HuH-7 (cell line): ENCODE measurements around the gene GPC1.
A peak's percentile ranks its signal among the peaks of the same experiment; 100 is the strongest.

ENCODE experiments used
- DNase-seq: peaks from one replicate; pipeline ENCODE4 v3.0.0; 2011; ENCODE audit warnings: low spot score

GPC1 gene

DNA sequence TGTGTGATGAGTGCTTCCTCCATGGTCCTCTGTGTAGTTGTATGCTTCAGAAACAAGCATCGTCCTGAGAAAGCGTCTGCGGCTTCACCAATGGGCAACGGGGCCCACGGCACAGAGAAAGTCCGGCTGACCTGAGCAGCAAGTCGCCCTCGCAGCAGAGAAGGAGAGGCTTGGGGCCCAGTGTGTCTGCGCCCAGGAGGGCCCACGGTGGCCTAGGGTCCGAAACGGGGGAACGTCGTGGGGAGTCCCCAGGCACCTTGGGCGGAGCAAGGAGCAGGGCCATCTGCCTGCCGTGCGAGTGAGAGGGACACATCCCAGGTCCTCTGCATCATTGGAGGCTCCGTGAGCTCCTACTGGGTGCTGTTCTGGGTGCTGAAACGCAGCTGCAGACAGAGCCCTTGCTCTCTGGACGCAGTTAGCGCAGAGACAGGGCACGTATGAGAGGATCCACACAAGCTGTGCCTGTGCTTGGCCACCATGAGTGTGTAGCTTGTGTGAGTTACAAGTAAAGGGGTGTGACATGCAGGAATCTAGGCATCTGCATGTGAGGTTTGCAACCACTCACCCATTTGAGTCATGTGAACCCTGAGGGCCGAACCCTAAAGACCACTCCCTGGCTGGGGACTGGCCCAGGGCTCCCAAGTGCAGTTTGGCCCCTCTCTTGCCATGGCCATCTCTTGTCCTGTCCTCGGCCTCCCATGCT lies 10.6 kb downstream of the GPC1 start:
- no peak for DNase-seq

DNA sequence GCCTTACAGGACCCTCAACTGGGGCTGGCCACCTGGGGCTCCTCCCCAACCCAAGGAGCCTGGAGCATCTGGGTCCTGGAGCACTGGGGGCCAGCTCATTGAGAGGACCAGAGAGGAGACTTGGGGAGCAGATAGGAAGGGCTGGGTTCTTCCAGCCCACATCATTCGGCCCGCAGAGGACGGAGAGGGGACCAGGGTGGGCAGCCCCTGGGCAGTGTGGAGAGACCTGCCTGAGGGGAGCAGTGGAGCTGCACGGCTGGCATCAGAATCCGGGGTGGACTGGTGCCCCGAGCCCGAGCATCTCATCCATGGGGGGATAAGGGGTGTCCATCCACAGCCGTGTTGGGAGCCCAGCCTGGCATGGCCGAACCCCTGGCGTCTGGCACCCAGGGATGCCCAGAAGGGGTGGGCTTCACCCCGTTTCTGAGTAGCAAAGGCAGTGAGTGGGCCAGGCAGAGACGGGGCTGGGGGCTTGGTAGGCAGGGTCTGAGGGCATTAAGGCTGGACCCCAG lies 11.3 kb downstream of the GPC1 start:
- DNase-seq = no peak

DNA sequence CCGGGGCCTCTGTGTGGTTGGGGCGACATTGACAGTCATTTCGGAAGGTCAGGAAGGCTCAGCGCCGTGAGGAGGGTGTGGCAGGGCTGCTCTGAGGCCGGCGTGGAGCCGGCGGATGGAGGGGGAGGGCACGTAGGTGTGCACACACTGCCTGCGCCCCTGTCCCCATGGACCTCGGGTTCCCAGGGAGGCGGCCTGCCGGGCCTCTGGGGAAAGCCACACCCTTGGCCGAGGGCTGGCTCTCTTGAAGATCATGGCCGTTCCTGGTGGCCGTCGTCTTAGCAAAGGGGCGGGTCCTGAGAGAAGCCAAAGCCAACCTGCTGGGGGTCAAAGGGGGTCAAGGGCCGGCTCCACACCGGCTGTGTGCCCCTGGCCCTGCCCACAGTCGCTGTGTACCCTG lies 11.9 kb downstream of the GPC1 start:
- no peak for DNase-seq

DNA sequence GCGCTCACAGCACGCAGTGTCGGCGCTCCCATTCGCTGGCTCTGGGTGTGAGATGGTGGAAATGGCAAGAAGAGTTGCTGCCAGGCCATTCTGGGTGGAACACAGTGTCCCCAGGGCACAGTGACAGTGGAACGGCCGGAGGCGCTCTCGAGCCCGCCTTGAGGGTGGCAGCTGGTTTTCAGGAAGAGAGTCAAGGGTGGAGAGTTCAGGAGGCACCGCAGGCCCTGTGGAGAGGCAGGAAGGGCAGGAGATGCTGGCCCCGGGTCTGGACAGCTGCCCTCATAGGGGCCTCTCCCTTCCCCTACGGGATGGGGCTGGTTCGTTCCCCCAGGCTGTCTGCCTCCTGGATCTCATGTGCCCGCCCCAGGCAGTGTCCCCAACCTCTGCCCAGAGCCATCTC lies 12.5 kb downstream of the GPC1 start:
- no peak for DNase-seq

DNA sequence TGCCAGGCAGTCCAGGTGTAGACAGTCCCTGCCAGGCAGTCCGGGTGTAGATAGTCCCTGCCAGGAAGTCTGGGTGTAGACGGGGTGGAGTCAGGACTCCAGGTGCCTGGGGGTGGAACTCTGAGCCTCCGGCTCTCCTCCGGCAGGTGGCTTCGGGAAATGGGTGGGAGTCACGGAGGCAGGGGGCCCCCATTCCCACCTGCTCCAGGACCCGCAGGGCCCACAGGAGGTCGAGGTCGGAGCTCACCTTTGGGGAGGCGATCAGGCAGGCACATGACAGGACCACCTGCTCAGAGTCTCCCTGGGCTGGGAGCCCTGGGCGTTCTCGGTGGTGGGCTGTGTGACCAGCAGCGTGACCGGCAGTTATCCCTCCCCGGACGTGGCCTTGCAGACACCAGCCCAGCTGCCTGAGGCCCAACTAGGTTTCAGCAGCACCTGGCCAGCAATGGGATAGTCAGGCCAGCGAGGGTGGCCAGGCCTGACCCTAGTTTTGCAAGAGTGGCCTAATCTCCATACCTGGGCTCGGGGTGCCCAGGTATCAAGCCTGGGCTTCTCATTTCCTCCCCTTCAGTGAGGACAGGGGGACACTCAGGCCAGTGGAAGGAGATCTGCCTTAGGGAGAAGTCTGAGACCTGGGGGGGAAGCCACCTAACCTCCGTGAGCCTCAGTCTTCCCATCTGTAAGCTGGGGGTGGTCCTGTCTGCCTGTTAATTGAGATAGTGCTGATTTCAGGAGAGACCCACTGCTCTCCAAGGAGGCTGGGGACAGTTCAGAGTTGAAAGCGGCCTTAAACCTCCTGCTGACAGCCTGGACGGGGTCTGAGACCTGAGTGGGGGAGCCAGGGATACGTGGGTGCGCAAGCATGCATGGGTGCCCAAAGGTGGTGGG lies 13.2 kb downstream of the GPC1 start:
- DNase-seq = no peak

DNA sequence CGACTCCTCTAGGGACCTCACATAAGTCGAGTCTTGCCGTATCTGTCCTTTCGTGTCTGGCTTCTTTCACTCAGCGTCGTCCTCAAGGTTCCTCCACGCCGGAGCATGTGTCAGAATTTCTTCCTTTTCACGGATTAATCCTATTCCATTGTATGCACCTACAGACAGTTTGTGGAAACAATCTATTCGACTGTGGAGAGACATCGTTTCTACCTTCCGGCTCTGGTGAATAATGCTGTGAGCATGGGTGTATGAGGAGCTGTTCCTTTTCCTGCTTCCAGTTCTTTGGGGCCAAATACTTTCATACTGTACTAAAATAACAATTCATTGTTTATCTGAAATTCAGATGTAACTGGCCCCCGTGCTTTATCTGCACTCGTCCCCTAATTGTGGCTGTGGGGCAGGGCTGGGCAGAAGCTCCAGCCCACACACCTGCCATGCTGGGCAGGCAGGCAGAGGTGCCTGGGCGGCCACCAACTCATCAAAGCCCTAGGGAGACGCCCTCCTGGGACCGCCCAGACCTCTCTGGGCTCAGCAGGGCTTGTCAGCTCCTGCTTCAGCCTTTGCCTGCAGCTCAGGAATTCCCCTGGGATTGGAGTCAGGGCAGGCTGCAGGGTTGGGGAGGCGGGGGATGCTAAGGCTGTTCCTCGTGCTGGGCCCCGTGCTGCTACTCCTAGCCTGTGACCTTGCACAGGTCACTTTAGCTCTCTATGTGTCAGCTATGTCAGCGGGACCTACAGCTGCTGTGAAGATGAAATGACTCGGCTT lies 14.5 kb downstream of the GPC1 start:
- peak; percentile 46 for DNase-seq

DNA sequence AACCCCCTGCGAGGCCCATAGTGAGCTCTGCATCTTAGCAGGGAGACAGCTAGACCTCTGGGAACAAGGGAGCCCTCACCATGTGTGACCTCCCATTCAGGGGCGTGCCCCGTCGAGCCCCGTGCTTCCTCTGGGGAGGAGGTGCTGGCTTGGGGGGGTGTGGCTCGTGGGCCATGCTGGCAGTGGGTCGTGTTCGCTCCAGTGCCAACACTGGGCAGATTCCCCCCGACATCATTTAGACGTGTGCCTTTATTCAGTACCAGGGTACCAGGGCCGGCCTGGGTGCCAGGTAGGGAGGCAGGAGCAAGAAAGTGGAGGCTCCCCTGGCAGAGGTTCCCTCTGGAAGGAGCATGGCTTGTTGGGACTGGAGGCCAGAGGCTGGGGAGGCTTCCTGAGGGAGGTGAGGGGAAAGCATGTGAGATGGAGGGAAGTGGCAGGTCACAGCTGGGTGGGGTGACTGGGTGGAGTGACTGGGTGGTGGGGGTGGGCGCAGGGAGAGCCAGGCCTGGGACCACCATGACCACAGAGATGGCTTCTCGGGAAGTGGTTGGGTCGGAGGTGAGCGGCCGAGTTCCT lies 15.2 kb downstream of the GPC1 start:
- DNase-seq = no peak

DNA sequence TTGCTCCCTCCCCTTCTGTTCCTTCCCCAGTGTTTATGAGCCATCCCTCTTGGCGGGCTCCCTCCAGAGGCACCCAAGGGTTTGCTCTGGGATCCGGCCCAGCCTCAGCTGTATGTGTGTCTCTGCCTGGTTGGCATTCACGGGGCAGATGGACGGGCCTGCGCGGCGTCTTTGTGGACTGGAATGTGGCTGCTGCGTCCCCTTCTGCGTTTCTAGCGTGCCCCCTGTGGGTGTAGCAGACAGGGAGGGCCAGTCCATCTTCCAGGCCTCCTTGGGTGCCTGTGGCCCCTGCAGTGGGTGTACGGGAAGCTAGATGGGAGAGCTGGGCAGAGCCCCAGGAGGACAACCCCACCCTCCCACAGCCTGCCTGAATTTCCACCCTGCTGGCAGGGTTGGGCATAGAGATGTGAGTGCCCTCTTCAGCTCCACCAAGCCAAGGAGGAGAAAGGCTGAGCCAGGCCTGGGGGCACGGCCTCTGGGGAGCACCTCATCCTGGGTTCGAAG lies 15.7 kb downstream of the GPC1 start:
- no peak for DNase-seq

DNA sequence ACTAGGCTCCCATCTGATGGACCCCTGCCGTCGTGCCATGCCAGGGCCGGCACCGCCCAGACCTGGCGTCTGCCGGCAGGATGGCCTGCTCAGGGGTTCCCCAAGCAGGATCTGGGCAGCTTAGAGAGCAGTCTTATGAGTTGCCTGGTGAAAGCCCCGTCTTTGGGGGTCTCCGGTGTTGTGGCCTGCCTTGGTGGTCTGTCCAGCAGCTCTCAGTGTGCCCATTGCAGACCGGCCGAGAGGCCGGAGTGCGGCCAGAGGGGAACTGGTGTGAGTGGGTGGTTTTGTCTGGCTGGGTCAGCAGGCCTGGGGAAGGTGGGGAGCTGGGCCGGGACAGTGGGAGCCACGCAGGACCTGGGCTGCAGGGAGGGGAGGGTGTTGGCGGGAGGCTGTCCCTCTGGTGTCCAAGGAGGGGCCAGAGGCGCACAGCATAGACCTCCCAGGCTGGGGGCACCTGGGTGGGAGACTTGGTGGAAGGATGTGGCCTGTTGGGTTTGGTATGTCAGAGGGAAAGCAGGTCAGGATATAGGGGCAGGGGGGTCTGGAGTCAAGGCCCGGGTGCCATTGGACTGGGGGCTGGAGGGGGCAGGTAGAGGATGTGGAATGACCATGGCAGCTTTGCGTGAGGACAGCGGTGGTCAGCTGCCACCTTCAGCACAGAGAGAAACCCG lies 16.5 kb downstream of the GPC1 start:
- no peak for DNase-seq

DNA sequence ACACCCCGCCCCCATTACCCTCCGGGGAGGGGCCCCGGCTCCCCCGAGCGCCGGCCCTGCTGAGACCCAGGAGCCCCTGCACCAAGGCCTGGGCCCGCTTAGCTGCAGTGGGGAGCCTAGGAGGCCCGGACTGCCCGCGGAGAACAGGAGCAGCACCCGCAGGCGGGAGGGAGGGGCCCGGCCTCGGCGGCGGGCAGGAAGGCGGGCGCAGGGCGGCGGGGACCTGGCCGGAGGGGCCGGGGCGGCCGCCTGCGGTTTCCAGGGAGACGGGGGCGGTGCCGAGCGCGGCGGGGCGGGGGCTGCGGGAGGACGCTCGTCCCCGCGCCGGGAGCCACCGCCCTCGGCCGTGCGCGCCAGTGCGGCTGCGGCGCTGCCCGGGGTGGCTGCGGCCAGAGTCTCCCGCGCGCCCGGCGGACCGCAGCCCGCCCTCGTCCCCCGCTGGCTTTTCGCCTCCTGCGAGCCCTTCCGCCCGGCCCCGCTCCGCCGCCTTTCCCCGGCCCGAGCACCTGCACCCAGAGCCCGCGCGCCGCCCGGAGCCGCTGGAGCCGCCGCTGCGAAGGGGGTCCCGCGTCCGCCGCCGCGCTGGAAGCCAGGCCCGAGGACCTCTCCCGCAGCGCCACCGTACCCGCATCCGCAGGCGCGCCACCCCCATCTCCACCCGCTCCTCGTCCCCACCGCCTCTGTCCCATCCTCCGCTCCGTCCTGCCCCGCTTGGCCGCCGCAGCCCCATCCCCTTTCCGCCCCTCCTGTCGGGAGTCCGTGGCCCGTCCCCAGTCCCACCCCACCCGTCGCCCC lies 17.2 kb downstream of the GPC1 start:
- DNase-seq = peak; percentile 89

DNA sequence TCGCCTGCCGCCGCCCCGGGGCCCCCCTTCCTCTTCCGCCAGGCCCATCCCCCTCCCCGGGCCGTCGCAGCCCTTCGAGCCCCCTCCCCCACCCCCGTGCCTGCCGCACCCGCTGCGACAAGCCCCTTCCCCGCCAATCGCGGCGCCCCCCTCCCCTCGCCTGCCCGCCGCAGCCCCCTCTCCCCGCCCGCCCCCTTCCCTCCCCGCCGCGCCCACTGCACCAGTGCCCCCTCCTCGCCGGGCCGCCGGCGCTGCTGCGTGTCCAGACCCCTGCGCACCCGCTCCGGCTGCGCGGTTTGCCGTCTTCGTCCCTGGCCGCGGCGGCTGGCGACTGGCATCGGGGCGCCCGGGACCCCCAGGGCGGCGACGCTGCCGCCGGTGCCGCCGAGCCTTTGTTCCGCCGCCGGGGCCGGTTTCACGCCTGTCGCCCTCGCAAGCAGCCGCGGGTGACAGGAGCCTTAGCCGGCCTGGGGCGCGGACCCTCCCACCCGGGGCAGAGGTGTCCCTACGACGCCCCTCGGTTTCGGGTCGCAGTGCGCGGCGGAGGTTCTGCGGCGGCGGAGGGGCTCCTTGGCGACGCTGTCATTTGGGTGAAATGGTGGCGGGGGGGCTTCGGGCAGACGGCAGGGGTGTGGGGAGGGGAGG lies 18.1 kb downstream of the GPC1 start:
- DNase-seq = no peak

DNA sequence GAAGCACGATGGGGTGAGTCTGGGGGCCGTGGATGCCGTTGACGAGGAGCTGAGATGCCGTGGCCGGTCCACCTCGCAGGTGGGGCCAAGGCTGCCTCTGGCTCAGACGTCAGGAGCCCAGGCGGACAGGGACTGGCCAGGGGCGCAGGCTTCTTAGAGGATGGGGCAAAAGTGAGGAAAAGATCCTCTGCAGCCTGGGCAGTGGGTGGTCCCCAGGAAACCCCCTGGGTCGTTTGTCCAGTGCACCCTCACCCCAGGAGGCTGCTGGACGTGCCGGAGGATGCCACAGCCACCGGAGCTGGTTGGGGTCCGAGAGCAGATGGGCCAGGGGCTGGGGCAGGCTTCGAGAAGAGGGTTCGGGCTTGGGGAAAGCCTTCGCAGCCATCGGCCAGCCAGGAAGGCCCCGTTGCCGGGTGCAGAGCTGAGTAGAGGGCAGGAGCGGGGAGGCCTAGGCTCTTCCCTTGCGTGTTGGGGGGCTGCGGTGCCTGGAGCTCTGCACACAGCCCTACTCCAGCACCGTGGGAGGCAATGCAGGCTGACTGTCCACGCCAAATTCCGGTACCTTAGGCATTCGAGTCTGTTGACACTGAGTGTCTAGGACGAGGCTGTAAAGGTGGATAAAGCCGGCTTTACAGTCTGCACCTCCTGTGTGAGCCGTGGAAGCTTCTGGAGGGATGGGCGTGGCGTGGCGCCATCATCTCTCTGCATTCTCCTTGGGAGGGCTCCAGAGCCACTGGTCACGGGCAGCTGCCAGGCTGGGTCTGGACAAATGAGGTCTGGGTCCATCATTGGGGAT lies 18.8 kb downstream of the GPC1 start:
- DNase-seq = no peak

DNA sequence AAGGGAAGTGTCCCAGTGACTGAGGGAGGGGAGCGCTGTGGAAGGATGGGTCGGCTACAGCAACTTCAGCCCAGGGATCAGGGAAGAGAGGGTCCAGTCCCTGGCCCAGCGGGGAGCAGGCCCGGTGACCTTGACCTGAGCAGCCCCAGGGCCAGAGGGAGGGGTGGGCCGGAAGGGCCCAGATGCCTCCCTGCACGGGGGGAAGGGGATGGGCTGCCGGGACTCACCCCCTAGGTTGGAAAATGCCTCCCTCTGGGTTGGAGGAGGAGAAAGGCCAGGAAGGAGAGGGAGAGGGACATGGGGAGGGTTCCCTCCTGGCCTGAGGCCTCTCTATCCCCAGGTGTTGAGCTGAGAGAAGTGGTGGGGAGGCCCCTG lies 19.8 kb downstream of the GPC1 start:
- DNase-seq = no peak

DNA sequence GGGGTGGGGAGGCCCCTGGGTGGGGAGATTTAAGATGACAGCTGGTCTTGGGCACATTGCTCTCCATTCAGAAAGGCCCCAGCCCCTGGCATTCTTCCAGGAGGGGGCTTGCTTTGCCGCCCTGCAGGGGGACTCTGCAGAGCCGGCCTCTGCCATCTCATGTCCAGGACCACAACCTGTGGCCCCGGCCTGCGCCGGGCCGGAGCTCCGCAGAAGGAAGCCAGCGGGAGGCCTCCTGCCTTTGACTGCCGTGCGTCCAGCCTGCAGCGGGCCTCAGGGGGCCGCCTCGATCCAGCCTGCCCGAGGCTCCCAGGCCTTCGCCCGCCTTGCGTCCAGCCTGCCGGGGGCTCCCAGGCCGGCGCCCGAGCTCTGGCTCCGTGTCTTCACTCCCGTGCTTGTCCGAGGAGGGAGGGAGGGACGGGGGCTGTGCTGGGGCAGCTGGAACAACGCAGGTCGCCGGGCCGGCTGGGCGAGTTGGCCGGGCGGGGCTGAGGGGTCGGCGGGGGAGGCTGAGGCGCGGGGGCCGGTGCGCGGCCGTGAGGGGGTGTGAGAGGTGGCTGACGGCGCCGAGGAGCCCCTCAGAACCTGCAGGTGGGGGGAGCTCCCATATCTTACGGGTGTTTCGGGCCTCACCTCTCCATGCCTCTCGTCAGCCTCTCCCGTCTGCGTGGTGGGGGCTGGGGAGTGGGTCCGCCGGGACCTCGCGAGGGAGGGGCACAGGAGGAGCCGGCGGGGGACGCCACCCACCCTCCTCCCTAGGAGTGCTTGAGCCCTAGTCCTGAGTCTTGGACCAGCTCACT lies 20.4 kb downstream of the GPC1 start:
- peak; percentile 58 for DNase-seq

DNA sequence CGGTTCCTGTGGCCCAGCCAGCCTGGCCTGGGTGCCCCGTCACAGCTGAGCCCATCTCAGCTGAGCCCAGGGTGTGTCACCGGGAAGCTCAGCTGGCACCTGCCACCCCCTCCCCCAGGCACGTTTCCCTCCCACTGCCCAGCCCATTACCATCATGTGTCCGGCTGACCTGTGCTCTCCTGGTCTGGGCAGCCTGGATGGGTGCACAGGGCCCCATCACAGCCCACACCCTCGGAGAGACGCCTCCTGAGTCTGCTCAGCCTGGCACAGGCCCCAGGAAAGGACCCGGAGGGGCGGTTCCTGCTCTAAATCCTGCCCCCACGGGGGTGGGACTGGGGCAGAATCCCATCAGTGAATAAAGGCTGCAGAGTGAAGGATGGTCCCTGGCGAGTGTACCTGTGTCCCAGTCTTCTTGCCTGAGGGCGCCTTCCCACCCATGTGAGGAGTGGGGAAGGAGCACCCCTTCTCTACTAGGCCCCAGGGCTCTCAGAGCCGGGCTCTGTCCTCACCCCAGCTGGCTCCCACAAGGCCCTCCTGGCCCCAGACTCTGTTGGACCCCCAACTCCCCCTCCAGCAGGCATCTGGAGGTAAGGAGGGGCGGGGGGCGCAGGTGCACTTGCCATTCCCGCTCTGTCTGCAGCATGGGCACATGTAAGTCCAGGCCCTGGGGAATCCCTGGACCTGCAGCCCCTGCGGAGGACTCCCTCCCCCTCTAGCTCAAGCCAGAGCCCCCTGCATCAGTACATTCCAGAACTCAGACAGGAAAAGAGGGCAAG lies 21.2 kb downstream of the GPC1 start:
- no peak for DNase-seq

DNA sequence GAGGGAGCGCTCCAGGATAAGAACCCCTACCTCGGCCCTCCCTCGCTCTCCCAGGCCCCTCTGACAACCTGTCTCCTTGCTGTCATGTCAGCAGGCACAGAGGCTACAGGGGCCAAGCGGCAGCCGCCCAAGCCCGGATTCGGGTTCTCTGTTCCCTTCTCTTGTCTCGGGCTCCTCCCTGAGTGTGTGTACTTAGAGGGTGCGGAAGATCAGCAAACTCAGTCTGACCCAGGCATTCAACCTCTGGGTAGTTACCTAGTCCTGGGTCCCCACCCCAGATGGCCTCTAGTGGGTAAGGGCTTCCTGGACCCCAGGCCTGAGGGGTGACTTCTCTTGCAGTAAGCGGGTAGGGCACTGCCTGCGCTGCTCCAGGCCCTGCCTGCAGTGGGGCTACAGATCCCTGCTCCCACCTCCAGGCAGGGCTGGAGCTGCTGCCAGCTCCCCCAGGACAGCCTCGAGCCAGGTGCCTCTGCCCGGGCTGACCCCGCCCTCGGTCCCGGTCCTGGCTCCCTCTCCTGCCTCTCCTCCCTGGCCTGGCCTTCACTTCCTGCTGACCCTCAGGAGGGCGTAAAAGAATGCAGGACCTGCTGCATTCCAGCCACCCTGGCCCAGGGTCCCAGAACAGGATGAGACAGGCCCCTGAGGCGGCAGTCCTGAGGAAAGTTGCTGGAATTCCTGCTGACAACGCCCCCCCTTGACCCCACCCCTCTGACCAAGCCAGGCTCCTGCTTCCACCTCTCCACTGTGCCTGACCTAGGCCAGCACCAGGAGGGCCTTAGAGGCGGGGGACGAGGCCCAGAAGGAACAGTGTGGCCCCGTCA lies 22.0 kb downstream of the GPC1 start:
- no peak for DNase-seq
